HFFc6 (cell line): ENCODE data around the gene KCNG2. TPM values are rescaled to one million over a fixed set of nuclear protein-coding genes. Genes with fewer than 3 reads are reported as not detected.

ENCODE experiments used
- DNase-seq: peaks from one replicate; pipeline ENCODE4 v3.0.0-alpha.2; 2018
- H3K27ac Mint-ChIP-seq: 2 replicates; pipeline ENCODE4 v1.8.0; 2020; ENCODE audit warnings: mild to moderate bottlenecking, mixed read lengths
- H3K27me3 Mint-ChIP-seq: 2 replicates; pipeline ENCODE4 v1.8.0; 2021; ENCODE audit warnings: mild to moderate bottlenecking, moderate library complexity, mixed read lengths; ENCODE audit not compliant: insufficient read depth
- H3K36me3 Mint-ChIP-seq: 2 replicates; pipeline ENCODE4 v1.8.0; 2021; ENCODE audit warnings: low read depth, mixed read lengths
- H3K4me1 Mint-ChIP-seq: 2 replicates; pipeline ENCODE4 v1.8.0; 2020; ENCODE audit warnings: low read depth, mixed read lengths
- H3K4me3 Mint-ChIP-seq: 2 replicates; pipeline ENCODE4 v1.8.0; 2020; ENCODE audit warnings: mild to moderate bottlenecking, moderate library complexity, mixed read lengths
- H3K9me3 Mint-ChIP-seq: 2 replicates; pipeline ENCODE4 v1.8.0; 2020; ENCODE audit warnings: mild to moderate bottlenecking, mixed read lengths
- CTCF ChIP-seq: fragments of 200-600 bp; sonication (generic); IDR thresholded peaks from 2 replicates; pipeline ENCODE4 v1.5.0; 2021; ENCODE audit warnings: antibody characterized with exemption, mild to moderate bottlenecking
- total RNA-seq, 6 experiments: library from RNA; stranded (reverse); fragmentation: NEBNext Ultra II Directional; extraction: Animal tissue kit (Norgen Biotek cat#: 25700); gene quantifications; 2 replicates in 1 of 6; 3 replicates in 5 of 6; pipeline ENCODE4 v1.2.3, GENCODE V29; 2021

The KCNG2 gene
- total RNA-seq, 6 experiments from 2014 or later, result not detected

GRCh38 chr18:79779021-79779699 lies 18.6 kb upstream of the KCNG2 start:
- H3K4me1 Mint-ChIP-seq, result no peaks in the 10 kb centered on the region
- TF ChIP-seq CTCF, result no peak
- peaks cover 7% of the 10 kb centered on the region for H3K9me3 Mint-ChIP-seq
- no peaks in the 10 kb centered on the region for H3K36me3 Mint-ChIP-seq
- peaks cover 35% of the 10 kb centered on the region for H3K27me3 Mint-ChIP-seq
- H3K4me3 Mint-ChIP-seq, result no peak overlapping the region
- no peak for DNase-seq
- no peak overlapping the region for H3K27ac Mint-ChIP-seq

GRCh38 chr18:79779700-79780190 lies 18.0 kb upstream of the KCNG2 start:
- peaks cover 7% of the 10 kb centered on the region for H3K9me3 Mint-ChIP-seq
- no peak overlapping the region for H3K4me3 Mint-ChIP-seq
- DNase-seq, result no peak
- H3K27me3 Mint-ChIP-seq, result peaks cover 38% of the 10 kb centered on the region
- H3K4me1 Mint-ChIP-seq, result no peaks in the 10 kb centered on the region
- H3K36me3 Mint-ChIP-seq, result no peaks in the 10 kb centered on the region
- no peak for TF ChIP-seq CTCF
- H3K27ac Mint-ChIP-seq, result no peak overlapping the region

DNA sequence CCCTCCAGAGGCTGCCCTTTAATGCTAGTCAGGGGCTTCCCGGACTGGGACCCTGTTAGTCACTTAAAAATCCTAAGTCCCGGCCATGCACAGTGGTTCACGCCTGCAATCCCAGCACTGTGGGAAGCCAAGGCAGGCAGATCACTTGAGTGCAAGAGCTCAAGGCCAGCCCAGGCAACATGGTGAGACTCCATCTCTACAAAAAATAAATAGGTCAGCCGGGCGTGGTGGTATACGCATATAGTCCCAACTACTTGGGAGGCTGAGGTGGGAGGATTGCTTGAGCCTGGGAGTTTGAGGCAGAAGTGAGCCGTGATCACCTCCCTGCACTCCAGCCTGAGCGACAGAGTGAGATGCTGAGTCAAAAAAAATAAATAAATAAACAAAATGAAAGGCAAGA lies 17.2 kb upstream of the KCNG2 start:
- peaks cover 7% of the 10 kb centered on the region for H3K9me3 Mint-ChIP-seq
- no peaks in the 10 kb centered on the region for H3K4me1 Mint-ChIP-seq
- no peak for TF ChIP-seq CTCF
- H3K4me3 Mint-ChIP-seq, result no peak overlapping the region
- H3K27ac Mint-ChIP-seq, result no peak overlapping the region
- peaks cover 43% of the 10 kb centered on the region for H3K27me3 Mint-ChIP-seq
- H3K36me3 Mint-ChIP-seq, result no peaks in the 10 kb centered on the region
- no peak for DNase-seq

- Mint-ChIP-seq H3K9me3 (peaks cover 7% of the 10 kb centered on the region), H3K4me3 (no peak overlapping the region), H3K27me3 (peaks cover 37% of the 10 kb centered on the region), H3K4me1 (no peaks in the 10 kb centered on the region), H3K27ac (no peak overlapping the region), H3K36me3 (no peaks in the 10 kb centered on the region)
- no peak for DNase-seq
- no peak for TF ChIP-seq CTCF
Measured at GRCh38 chr18:79781331-79781941, 16.3 kb upstream of the KCNG2 start.

DNA sequence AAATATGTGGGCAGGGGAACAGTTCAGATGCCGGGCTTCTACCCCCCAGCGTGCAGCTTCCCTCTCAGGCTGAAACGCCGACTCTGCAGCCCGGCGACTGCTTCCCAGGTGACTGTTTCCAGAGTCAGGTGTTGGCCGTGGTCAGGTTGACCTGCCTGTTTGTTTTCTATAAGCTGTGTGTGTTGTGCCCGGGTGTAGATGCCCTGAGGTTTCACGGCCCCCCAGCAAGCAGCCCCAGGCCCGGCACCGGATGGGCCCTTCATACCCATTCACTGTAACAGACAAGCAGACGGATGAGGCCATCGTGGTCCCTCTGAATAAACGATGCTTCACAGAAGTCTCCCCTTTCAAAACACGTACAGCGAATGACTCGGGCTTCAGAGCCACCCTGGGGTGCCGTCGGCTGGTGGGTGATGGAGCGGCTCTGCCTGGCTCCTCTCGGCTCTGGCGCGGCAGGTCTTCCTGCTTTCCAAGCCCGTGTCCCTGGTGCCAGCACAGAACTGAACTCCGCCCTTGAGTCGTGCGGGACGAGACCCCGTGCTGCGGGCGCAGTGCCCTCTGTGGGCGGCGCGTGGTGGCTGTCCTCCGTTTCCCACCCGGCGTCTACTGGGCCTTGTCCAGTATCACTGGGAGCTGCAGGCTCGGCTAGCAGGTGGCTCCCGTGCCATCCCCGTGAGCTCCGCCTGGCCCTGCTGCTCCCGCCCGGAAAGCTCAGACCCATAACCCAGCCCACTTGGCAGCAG lies 15.0 kb upstream of the KCNG2 start:
- Mint-ChIP-seq H3K4me3 (no peak overlapping the region), H3K4me1 (no peaks in the 10 kb centered on the region), H3K9me3 (peaks cover 5% of the 10 kb centered on the region; the same call in 1 of the 2 replicates), H3K27ac (no peak overlapping the region), H3K27me3 (peaks cover 33% of the 10 kb centered on the region), H3K36me3 (no peaks in the 10 kb centered on the region)
- TF ChIP-seq CTCF, result no peak
- DNase-seq, result no peak
